ENCODE data around the gene PROKR1.

Gene PROKR1

GRCh38 chr2:68696554-68696953 lies 53.2 kb downstream of the PROKR1 start:
- H3K4me3 ChIP-seq (replicated peaks; ENCODE audit: low read depth, low read length) = no peak overlapping the region
- no peak for DNase-seq (ENCODE audit: low read depth)
- TF ChIP-seq, protein P1, sequence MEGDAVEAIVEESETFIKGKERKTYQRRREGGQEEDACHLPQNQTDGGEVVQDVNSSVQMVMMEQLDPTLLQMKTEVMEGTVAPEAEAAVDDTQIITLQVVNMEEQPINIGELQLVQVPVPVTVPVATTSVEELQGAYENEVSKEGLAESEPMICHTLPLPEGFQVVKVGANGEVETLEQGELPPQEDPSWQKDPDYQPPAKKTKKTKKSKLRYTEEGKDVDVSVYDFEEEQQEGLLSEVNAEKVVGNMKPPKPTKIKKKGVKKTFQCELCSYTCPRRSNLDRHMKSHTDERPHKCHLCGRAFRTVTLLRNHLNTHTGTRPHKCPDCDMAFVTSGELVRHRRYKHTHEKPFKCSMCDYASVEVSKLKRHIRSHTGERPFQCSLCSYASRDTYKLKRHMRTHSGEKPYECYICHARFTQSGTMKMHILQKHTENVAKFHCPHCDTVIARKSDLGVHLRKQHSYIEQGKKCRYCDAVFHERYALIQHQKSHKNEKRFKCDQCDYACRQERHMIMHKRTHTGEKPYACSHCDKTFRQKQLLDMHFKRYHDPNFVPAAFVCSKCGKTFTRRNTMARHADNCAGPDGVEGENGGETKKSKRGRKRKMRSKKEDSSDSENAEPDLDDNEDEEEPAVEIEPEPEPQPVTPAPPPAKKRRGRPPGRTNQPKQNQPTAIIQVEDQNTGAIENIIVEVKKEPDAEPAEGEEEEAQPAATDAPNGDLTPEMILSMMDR (IDR thresholded peaks at IDR 0.05; ENCODE audit: low read length, missing control alignments) = no peak

- no peak for DNase-seq (ENCODE audit: low read depth)
- TF ChIP-seq, protein P1 (IDR thresholded peaks at IDR 0.05; ENCODE audit: low read length, missing control alignments) = no peak
- no peak overlapping the region for H3K4me3 ChIP-seq (replicated peaks; ENCODE audit: low read depth, low read length)
These were observed 55.4 kb downstream of the PROKR1 start for GRCh38 chr2:68698567-68699377.

- H3K4me3 ChIP-seq (replicated peaks; ENCODE audit: low read depth, low read length) = no peak overlapping the region
- TF ChIP-seq, protein P1 (IDR thresholded peaks at IDR 0.05; ENCODE audit: low read length, missing control alignments) = no peak
- DNase-seq (ENCODE audit: low read depth) = peak; percentile 11
These were observed 57.2 kb downstream of the PROKR1 start for GRCh38 chr2:68700560-68700959.

DNA sequence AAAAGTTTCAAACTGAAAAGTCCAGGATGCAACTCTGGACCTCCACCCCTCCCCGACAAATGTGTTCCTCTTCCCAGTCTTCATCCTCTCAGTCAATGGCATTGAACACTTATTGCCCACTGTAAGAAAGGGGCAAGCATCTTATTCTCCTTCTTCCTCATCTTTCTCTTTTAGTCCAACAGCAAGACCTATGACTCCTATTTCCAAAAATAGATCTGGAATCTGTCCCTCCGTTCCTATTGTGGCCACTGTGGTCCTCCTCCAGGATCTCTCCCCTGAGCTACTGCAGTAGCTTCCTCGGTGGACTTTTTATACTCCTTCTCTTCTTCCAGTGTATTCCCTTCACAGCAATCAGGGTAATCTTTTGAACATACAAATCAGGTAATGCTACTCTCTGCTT lies 63.3 kb downstream of the PROKR1 start:
- no peak overlapping the region for H3K4me3 ChIP-seq (replicated peaks; ENCODE audit: low read depth, low read length)
- no peak for DNase-seq (ENCODE audit: low read depth)
- TF ChIP-seq, protein P1 (IDR thresholded peaks at IDR 0.05; ENCODE audit: low read length, missing control alignments) = no peak
